ENCODE measurements around the gene MT2A. TPM values are rescaled to one million over a fixed set of nuclear protein-coding genes. Genes with fewer than 3 reads are reported as not detected.

Gene MT2A
- total RNA-seq, 4 donors from 2014 or later = 68.8 to 459 (median 89.3) TPM

GRCh38 chr16:56632848-56633365 lies 24.5 kb downstream of the MT2A start:
- Histone ChIP-seq H3K27ac (peak overlapping the region; percentile 53 to 74 (median 59)), H3K36me3 (no peaks in the 10 kb centered on the region), H3K9me3 (no peaks in the 10 kb centered on the region), H3K4me1 (peaks cover 6 to 30% (median 19%) of the 10 kb centered on the region in 4 donors), H3K27me3 (peaks cover 63% of the 10 kb centered on the region), H3K4me3 (peak overlapping the region; percentile 18 to 58 (median 45))
- DNase-seq = no peak
- TF ChIP-seq POLR2A (IDR thresholded peaks at IDR 0.05) (no peak), CTCF (IDR thresholded peaks at IDR 0.05) (no peak), EP300 (IDR thresholded peaks at IDR 0.05; ENCODE audit: low read depth) (no peak), POLR2AphosphoS5 (IDR thresholded peaks at IDR 0.05) (no peak)
- 61% methylated on average over 6 of the region's 6 CpGs; no CpG with 5 or more reads in 1 of the 2 donors for WGBS, 2 donors (ENCODE audit: low coverage in 1 of 2)
- in situ Hi-C loops (cut with MboI; ENCODE audit: low pct_ligation_motif_present in 1 of 4, low pct_unique_long_range_greater_than_20kb in 1 of 4, low sequenced_read_pairs in 3 of 4) (no loop called here), intact Hi-C loops (cut with DNase I; ENCODE audit: low total_unique reads) (loop anchor here (1.0 kb wide), 1 partner anchor 25 kb away; the partner anchor contains the start of gene MT2A)

DNA sequence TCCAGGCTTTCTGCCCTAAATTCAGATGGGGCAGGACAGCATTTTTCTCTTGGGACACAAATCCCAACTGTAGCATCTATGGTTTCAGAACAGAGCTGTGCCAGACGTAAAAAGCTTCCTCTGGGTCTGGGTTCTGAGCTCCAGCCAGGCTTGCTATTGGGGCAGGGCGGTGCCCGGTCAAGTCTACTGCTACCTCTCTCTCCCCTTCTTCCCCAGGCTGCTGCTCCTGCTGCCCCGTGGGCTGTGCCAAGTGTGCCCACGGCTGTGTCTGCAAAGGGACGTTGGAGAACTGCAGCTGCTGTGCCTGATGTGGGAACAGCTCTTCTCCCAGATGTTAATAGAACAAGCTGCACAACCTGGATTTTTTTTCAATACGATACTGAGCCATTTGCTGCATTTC lies 25.2 kb downstream of the MT2A start:
- DNase-seq = no peak

DNA sequence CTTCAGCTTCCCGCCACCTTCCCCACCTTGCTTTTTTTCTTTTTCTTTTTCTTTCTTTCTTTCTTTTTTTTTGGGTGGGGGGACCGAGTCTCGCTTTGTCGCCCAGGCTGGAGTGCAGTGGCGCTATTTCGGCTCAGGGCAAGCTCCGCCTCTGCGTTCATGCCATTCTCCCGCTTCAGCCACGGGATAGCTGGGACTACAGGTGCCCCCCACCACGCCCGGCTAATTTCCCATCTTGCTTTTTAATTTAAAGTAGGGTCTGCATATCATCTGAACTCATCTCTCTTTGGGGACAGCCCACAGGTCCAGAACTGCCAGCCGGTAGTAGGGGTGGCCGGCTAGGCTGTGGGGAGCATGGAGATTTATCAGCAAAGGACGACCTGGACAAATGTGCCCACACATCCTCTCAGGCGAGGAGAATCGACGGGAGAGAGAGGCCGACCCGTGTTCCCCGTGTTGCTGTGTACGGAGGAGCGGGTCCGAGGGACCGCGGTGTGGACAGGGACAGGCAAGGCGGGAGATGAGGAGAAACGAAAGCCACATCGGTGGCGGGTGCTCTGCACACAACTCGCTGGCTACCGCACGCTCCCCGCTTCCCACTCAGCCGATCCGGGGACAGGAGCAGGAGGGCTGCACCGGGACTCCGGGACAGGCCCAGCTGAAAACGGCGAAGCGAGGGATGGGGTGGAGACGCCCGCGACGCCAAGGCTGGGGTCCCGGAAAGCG lies 26.5 kb downstream of the MT2A start:
- no peak for DNase-seq
- Histone ChIP-seq H3K4me3 (peak overlapping the region in 1 of 4 donors; percentile 27), H3K27ac (no peak overlapping the region), H3K27me3 (peaks cover 81% of the 10 kb centered on the region), H3K36me3 (no peaks in the 10 kb centered on the region), H3K9me3 (no peaks in the 10 kb centered on the region), H3K4me1 (peaks cover 14 to 44% (median 29%) of the 10 kb centered on the region in 4 donors)
- 43 to 62% methylated on average over 7 to 45 of the region's 47 CpGs for WGBS, 2 donors (ENCODE audit: low coverage in 1 of 2)
- intact Hi-C loops (cut with DNase I; ENCODE audit: low total_unique reads) (no loop called here), in situ Hi-C loops (cut with MboI; ENCODE audit: low pct_ligation_motif_present in 1 of 4, low pct_unique_long_range_greater_than_20kb in 1 of 4, low sequenced_read_pairs in 3 of 4) (no loop called here)
- TF ChIP-seq POLR2A (IDR thresholded peaks at IDR 0.05) (no peak), CTCF (IDR thresholded peaks at IDR 0.05) (no peak)

More for the DNA sequence above, 25.2 kb downstream of the MT2A start:
- TF ChIP-seq POLR2A (IDR thresholded peaks at IDR 0.05) (no peak), EP300 (IDR thresholded peaks at IDR 0.05; ENCODE audit: low read depth) (no peak), CTCF (IDR thresholded peaks at IDR 0.05) (no peak), POLR2AphosphoS5 (IDR thresholded peaks at IDR 0.05) (no peak)
- in situ Hi-C loops (cut with MboI; ENCODE audit: low pct_ligation_motif_present in 1 of 4, low pct_unique_long_range_greater_than_20kb in 1 of 4, low sequenced_read_pairs in 3 of 4) (no loop called here), intact Hi-C loops (cut with DNase I; ENCODE audit: low total_unique reads) (no loop called here)
- H3K9me3 ChIP-seq = no peaks in the 10 kb centered on the region
- no peak overlapping the region for H3K27ac ChIP-seq
- H3K4me3 ChIP-seq = peak overlapping the region in 1 of 4 donors; percentile 58
- H3K27me3 ChIP-seq = peaks cover 69% of the 10 kb centered on the region
- 43 to 70% methylated on average over 1 to 7 of the region's 7 CpGs for WGBS, 2 donors (ENCODE audit: low coverage in 1 of 2)
- H3K36me3 ChIP-seq = no peaks in the 10 kb centered on the region
- H3K4me1 ChIP-seq = peaks cover 6 to 36% (median 26%) of the 10 kb centered on the region in 4 donors

GRCh38 chr16:56635441-56635967 lies 27.1 kb downstream of the MT2A start:
- Histone ChIP-seq H3K9me3 (no peaks in the 10 kb centered on the region), H3K27me3 (peaks cover 84% of the 10 kb centered on the region), H3K27ac (no peak overlapping the region), H3K4me1 (peaks cover 14 to 44% (median 29%) of the 10 kb centered on the region in 4 donors), H3K4me3 (peak overlapping the region in 1 of 4 donors; percentile 27), H3K36me3 (no peaks in the 10 kb centered on the region)
- intact Hi-C loops (cut with DNase I; ENCODE audit: low total_unique reads) (no loop called here), in situ Hi-C loops (cut with MboI; ENCODE audit: low pct_ligation_motif_present in 1 of 4, low pct_unique_long_range_greater_than_20kb in 1 of 4, low sequenced_read_pairs in 3 of 4) (no loop called here)
- 28 to 57% methylated on average over 7 to 40 of the region's 40 CpGs for WGBS, 2 donors (ENCODE audit: low coverage in 1 of 2)
- TF ChIP-seq POLR2AphosphoS5 (IDR thresholded peaks at IDR 0.05) (no peak), POLR2A (IDR thresholded peaks at IDR 0.05) (no peak), EP300 (IDR thresholded peaks at IDR 0.05; ENCODE audit: low read depth) (no peak), CTCF (IDR thresholded peaks at IDR 0.05) (no peak)
- DNase-seq = no peak

Measured in transverse colon (tissue), 4 donors.